Mammary epithelial cell (primary cell): ENCODE data around the gene TAB2.

ENCODE experiments used
- EZH2 ChIP-seq: IDR thresholded peaks from 2 replicates; pipeline ENCODE4 v1.6.1; 2012; ENCODE audit warnings: low read length, inconsistent platforms, borderline replicate concordance
- TF ChIP-seq, protein P1 (sequence below), 2 donors: IDR thresholded peaks in 1 of 2; conservative IDR thresholded peaks in 1 of 2; 2 replicates each; pipeline ENCODE4 v1.5.1; 2011 to 2012; ENCODE audit warnings: inconsistent platforms in 2 of 2, low read length in 2 of 2, mild to moderate bottlenecking in 2 of 2, control low read depth in 1 of 2, low read depth in 1 of 2; ENCODE audit not compliant: insufficient read depth in 1 of 2; ENCODE audit errors: extremely low read depth in 1 of 2

- TF ChIP-seq, protein P1, sequence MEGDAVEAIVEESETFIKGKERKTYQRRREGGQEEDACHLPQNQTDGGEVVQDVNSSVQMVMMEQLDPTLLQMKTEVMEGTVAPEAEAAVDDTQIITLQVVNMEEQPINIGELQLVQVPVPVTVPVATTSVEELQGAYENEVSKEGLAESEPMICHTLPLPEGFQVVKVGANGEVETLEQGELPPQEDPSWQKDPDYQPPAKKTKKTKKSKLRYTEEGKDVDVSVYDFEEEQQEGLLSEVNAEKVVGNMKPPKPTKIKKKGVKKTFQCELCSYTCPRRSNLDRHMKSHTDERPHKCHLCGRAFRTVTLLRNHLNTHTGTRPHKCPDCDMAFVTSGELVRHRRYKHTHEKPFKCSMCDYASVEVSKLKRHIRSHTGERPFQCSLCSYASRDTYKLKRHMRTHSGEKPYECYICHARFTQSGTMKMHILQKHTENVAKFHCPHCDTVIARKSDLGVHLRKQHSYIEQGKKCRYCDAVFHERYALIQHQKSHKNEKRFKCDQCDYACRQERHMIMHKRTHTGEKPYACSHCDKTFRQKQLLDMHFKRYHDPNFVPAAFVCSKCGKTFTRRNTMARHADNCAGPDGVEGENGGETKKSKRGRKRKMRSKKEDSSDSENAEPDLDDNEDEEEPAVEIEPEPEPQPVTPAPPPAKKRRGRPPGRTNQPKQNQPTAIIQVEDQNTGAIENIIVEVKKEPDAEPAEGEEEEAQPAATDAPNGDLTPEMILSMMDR (conservative IDR thresholded peaks at IDR 0.05 in 1 of 2, IDR thresholded peaks at IDR 0.05 in 1 of 2; ENCODE audit: extremely low read depth in 1 of 2, insufficient read depth in 1 of 2, low read depth in 1 of 2, low read length in 2 of 2), result no peak
- no peak for TF ChIP-seq EZH2
Observed at GRCh38 chr6:149400050-149400449, 82.5 kb downstream of the TAB2 start, which contains the start of gene SUMO4.
